Fibroblast of skin of left quadriceps (primary cell): ENCODE results near the gene FAM184A.

ENCODE experiments used
- DNase-seq, 2 experiments: peaks; one replicate each; pipeline ENCODE4 v3.0.0-alpha.2; 2013; ENCODE audit warnings: low read depth in 2 of 2

FAM184A gene

DNA sequence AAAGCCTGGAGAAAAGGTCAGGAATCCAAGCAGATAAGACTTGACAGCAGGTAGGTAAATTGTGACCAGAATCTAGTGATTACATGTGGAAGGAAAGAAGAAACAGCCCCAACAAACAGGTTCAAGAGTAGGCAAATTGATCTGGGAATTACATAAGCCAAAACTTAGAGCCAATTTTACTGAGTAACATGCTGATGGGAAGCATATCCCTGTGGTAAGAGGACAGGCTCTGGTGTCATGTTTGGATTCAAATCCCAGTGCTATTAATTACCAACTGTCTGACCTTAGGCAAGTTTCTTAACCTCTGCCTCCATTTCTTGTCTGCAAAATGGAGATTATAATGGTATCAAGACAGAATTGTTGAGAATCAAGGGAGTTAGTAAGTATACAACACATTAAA, 163.9 kb downstream of the FAM184A start:
- no peak for DNase-seq

DNA sequence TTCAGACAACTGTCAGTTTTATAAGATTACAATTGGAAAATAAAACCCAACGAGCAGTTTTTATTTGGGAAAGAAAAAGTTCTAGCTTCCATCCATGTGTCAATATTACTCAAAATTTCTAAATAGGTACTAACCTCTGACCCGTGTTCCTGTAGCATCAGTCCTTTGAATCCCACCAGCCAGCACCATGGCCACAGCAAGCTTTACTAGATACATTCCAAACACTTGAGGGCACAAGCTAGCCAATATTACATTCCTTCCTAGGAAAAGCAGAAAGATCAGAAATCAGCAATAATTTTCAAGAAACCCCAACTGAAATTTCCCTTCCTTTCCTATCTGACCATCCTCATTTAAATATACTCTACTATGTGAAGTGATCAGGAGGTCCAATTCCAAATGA, 165.3 kb downstream of the FAM184A start:
- no peak for DNase-seq

DNA sequence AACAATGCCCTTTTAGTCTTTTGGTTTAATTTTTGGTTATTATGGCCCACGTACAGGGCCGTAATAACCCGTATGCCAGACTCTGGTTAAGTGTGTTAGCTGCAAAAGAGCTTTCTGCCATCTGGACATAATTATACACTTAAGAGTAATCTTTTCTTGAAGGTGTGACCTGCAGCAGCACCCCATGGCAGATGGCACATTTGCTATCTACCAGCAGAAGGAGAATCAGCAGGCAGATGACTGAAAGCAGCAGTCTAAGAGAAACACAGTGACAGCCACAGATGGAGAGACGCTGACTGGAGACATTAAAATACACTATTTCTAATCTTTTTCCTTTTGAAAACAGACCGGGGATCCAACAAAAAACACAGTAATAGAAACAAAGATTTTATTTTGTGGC, 165.8 kb downstream of the FAM184A start:
- DNase-seq, result no peak
